IPS DF 6.9 (cell line): ENCODE measurements around the gene AOX1.
"Not testable (repeated sequence)": the region's sequence is repeated elsewhere in the genome, so short reads cannot be mapped to it uniquely, and the experiment has no call there.

Experiments
- DNase-seq: peaks from one replicate; pipeline ENCODE4 v3.0.0-alpha.2; 2013; ENCODE audit warnings: low read depth, low spot score
- H3K27ac ChIP-seq: one replicate; pipeline ENCODE4 v1.5.1; 2013; ENCODE audit warnings: low read length, control low read depth
- H3K27me3 ChIP-seq: 2 replicates; pipeline ENCODE4 v1.6.1; 2013; ENCODE audit warnings: mild to moderate bottlenecking, low read length; ENCODE audit not compliant: control insufficient read depth, insufficient read depth
- H3K36me3 ChIP-seq: 2 replicates; pipeline ENCODE4 v1.6.1; 2013; ENCODE audit warnings: low read length; ENCODE audit not compliant: control insufficient read depth, insufficient read depth
- H3K4me1 ChIP-seq: 2 replicates; pipeline ENCODE4 v1.6.1; 2013; ENCODE audit warnings: low read length; ENCODE audit not compliant: control insufficient read depth, insufficient read depth
- H3K4me3 ChIP-seq: 2 replicates; pipeline ENCODE4 v1.5.1; 2013; ENCODE audit warnings: mild to moderate bottlenecking, low read length
- H3K9me3 ChIP-seq: 2 replicates; pipeline ENCODE4 v1.6.1; 2013; ENCODE audit warnings: low read length, inconsistent platforms; ENCODE audit not compliant: control insufficient read depth, insufficient read depth
- WGBS: extraction: QIAGEN DNeasy Blood & Tissue Kit; methylation state at CpG from one replicate; pipeline ENCODE4 v1.1.7; 2013; ENCODE audit warnings: mixed read lengths, missing lambda C conversion rate; ENCODE audit not compliant: insufficient read length, insufficient coverage; 5-methylcytosine and 5-hydroxymethylcytosine counted together

The AOX1 gene

GRCh38 chr2:200602584-200602983, 16.8 kb downstream of the AOX1 start:
- WGBS: no CpG with 5 or more reads among the region's 4 CpGs
- Histone ChIP-seq H3K27me3 (no peaks in the 10 kb centered on the region), H3K27ac (no peak overlapping the region), H3K4me3 (no peak overlapping the region), H3K4me1 (no peaks in the 10 kb centered on the region), H3K9me3 (no peaks in the 10 kb centered on the region), H3K36me3 (no peaks in the 10 kb centered on the region)
- DNase-seq: no peak

GRCh38 chr2:200603972-200604371, 18.2 kb downstream of the AOX1 start:
- Histone ChIP-seq H3K4me3 (no peak overlapping the region), H3K27me3 (no peaks in the 10 kb centered on the region), H3K36me3 (no peaks in the 10 kb centered on the region), H3K9me3 (no peaks in the 10 kb centered on the region), H3K27ac (no peak overlapping the region), H3K4me1 (no peaks in the 10 kb centered on the region)
- WGBS: no CpG with 5 or more reads among the region's 3 CpGs
- no peak for DNase-seq

DNA sequence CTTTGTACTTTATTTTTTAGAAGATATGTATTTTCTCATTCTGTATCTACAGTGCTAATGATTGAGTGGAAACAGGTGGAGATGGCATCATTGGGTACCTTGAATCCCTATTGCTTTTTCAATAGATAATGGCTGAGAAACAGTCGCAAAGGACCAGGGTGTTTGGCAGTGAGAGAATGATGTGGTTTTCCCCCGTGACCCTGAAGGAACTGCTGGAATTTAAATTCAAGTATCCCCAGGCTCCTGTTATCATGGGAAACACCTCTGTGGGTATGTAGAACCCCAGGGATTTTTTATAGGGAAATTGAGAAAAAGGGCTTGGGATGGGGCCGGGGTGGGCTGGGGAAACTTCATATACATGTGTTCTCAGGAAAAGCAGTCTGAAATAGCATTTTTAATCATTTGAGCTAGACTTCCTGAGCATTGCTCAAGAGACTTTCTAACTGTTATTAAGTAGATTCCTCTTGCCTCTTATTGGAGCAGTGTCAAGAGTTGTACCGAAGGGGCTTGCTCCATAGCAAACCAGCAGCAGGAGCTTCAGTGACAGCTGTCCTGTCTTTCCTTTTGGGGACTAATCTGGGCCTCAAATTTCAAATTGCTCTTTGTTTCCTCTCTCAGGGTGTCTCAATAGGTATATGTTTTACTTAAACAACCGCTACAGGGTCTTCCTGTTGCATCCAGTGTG, 18.9 kb downstream of the AOX1 start:
- no peaks in the 10 kb centered on the region for H3K27me3 ChIP-seq
- H3K4me3 ChIP-seq: no peak overlapping the region
- no CpG with 5 or more reads among the region's 5 CpGs for WGBS
- H3K4me1 ChIP-seq: no peaks in the 10 kb centered on the region
- no peak for DNase-seq
- H3K9me3 ChIP-seq: no peaks in the 10 kb centered on the region
- H3K36me3 ChIP-seq: no peaks in the 10 kb centered on the region
- no peak overlapping the region for H3K27ac ChIP-seq

DNA sequence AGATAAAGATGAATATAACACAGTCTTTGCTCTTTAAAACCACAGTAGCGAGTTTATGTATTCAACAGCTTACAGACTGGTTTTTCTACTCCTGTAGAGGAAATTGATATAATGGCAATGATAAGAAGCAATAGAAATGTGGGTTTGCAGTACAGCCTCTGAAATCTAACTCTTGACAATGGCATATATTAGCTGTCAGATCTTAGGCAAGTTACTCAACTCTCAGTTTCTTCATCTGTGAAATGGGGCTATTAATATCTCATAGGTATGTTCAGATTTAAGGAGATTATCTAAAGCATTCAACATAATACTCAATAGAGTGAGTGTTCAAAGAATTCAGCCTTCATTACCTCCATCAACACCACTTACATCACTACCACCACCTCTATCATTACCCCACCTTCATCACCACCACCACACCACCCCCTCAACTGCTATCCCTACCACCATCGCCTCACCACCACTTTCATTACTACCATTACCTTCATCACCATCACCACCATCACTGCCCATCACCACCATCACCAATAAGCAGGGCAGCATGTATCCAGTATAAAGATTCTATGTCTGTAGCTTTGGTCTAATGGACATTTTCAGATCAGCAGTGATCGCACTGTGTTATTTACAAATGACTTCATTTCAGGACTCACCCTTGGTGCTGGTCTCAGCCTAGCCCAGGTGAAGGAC, 22.7 kb downstream of the AOX1 start:
- H3K27me3 ChIP-seq: no peaks in the 10 kb centered on the region
- 100% methylated on average over 1 of the region's 3 CpGs for WGBS
- H3K4me3 ChIP-seq: no peak overlapping the region
- H3K36me3 ChIP-seq: no peaks in the 10 kb centered on the region
- no peak for DNase-seq
- H3K27ac ChIP-seq: no peak overlapping the region
- no peaks in the 10 kb centered on the region for H3K4me1 ChIP-seq
- H3K9me3 ChIP-seq: no peaks in the 10 kb centered on the region

DNA sequence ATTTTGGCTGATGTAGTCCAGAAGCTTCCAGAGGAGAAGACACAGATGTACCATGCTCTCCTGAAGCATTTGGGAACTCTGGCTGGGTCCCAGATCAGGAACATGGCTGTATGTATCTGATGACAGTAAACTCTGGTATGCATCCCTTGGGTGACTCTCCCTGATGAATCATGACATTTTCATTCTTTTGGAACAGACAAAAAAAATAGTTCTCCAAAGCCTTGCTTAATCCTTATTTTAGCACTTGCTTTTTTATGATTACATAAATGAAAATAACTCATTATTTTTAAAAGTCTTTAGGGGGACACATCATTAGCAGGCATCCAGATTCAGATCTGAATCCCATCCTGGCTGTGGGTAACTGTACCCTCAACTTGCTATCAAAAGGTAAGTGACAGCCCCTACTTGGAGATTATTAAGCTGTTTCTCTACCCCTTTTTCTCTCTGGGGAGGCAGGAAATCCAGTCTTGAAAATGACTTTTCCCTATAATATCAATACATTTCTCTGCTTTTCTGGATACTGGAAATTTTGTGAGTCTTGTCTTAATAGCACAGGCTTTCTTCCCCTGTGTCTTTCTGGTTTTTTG, 23.3 kb downstream of the AOX1 start:
- no peak overlapping the region for H3K27ac ChIP-seq
- no peak overlapping the region for H3K4me3 ChIP-seq
- no peak for DNase-seq
- no peaks in the 10 kb centered on the region for H3K4me1 ChIP-seq
- H3K27me3 ChIP-seq: no peaks in the 10 kb centered on the region
- no peaks in the 10 kb centered on the region for H3K36me3 ChIP-seq
- H3K9me3 ChIP-seq: no peaks in the 10 kb centered on the region

- not testable (repeated sequence) for H3K36me3 ChIP-seq
- WGBS: no CpG with 5 or more reads among the region's 3 CpGs
Observed at GRCh38 chr2:200610217-200610616, 24.4 kb downstream of the AOX1 start.

GRCh38 chr2:200613692-200614091, 27.9 kb downstream of the AOX1 start:
- Histone ChIP-seq H3K27me3 (no peaks in the 10 kb centered on the region), H3K4me1 (no peaks in the 10 kb centered on the region), H3K9me3 (no peaks in the 10 kb centered on the region), H3K36me3 (no peaks in the 10 kb centered on the region), H3K27ac (no peak overlapping the region), H3K4me3 (no peak overlapping the region)
- no peak for DNase-seq
- WGBS: no CpG with 5 or more reads among the region's 4 CpGs

More at GRCh38 chr2:200610217-200610616, 24.4 kb downstream of the AOX1 start:
- not testable (repeated sequence) for H3K27me3 ChIP-seq, H3K27ac ChIP-seq, DNase-seq, H3K4me3 ChIP-seq, H3K9me3 ChIP-seq, H3K4me1 ChIP-seq

GRCh38 chr2:200614249-200614648, 28.4 kb downstream of the AOX1 start:
- WGBS: no CpG with 5 or more reads among the region's 2 CpGs
- Histone ChIP-seq H3K27me3 (no peaks in the 10 kb centered on the region), H3K27ac (no peak overlapping the region), H3K9me3 (no peaks in the 10 kb centered on the region), H3K4me3 (no peak overlapping the region), H3K36me3 (no peaks in the 10 kb centered on the region), H3K4me1 (no peaks in the 10 kb centered on the region)
- DNase-seq: no peak

DNA sequence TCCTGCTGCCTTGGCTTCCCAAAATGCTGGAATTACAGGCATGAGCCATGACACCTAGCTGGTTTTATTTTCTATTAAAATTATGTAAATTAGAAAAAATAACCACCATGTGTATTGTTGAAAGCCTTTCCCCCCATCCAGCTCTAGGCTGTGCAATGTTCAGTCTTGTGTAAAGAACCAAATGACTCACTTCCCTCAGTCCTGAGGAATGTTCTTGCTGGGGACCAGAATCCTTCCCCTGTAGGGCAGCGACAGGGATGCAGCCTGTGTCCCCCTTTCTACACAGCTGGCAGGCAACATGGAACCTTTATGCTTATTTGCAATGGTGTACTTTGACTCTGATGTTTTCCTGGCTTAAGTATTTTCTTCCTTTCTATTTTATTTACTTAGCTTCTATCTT, 29.4 kb downstream of the AOX1 start:
- Histone ChIP-seq H3K36me3 (no peaks in the 10 kb centered on the region), H3K9me3 (no peaks in the 10 kb centered on the region), H3K4me3 (no peak overlapping the region), H3K27me3 (no peaks in the 10 kb centered on the region), H3K4me1 (no peaks in the 10 kb centered on the region), H3K27ac (no peak overlapping the region)
- no peak for DNase-seq
- no CpG with 5 or more reads among the region's 1 CpG for WGBS

GRCh38 chr2:200616193-200616592, 30.4 kb downstream of the AOX1 start:
- Histone ChIP-seq H3K4me3 (no peak overlapping the region), H3K9me3 (no peaks in the 10 kb centered on the region), H3K36me3 (no peaks in the 10 kb centered on the region), H3K4me1 (no peaks in the 10 kb centered on the region), H3K27me3 (no peaks in the 10 kb centered on the region), H3K27ac (no peak overlapping the region)
- no peak for DNase-seq
- no CpG with 5 or more reads among the region's 5 CpGs for WGBS

DNA sequence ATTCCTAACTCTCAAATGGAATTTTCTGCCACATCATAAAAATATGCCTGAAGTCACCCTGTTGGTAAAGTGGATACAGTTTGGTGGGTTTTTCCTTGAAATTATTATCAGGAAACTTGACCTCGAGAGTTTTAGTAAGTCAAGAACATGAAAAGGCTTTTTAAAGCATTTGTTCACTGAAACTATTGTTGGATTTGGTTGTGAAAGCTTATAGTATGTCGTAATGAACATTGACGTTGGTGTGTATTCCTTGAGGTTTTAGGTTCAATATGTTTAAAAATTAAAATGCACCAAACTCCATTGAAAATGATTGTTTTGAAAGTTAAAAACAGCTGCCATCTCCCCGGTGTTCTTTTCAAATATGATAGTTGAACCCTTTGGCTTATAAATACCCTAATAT, 30.8 kb downstream of the AOX1 start:
- H3K9me3 ChIP-seq: no peaks in the 10 kb centered on the region
- no peak overlapping the region for H3K27ac ChIP-seq
- no peaks in the 10 kb centered on the region for H3K36me3 ChIP-seq
- H3K4me3 ChIP-seq: no peak overlapping the region
- WGBS: no CpG with 5 or more reads among the region's 4 CpGs
- no peaks in the 10 kb centered on the region for H3K4me1 ChIP-seq
- no peak for DNase-seq
- H3K27me3 ChIP-seq: no peaks in the 10 kb centered on the region
